ENCODE measurements around the gene PCBP3.

GRCh38 chr21:45930792-45931191 is 287.3 kb downstream of the PCBP3 start:
- TF ChIP-seq CTCF (IDR thresholded peaks at IDR 0.05) (no peak), POLR2A (IDR thresholded peaks at IDR 0.05) (no peak)
